EH (cell line): ENCODE data around the gene GET4.
A peak's percentile ranks its signal among the peaks of the same experiment; 100 is the strongest.

Experiments
- DNase-seq: peaks from one replicate; pipeline ENCODE4 v3.0.0-alpha.2; 2015; ENCODE audit warnings: low read depth

Gene GET4, protein sequence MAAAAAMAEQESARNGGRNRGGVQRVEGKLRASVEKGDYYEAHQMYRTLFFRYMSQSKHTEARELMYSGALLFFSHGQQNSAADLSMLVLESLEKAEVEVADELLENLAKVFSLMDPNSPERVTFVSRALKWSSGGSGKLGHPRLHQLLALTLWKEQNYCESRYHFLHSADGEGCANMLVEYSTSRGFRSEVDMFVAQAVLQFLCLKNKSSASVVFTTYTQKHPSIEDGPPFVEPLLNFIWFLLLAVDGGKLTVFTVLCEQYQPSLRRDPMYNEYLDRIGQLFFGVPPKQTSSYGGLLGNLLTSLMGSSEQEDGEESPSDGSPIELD

GRCh38 chr7:876077-876971 is at the start of gene GET4:
TSS of gene GET4 (plus strand) at chr7:876554. CDS start at chr7:876646, 92 bp downstream.
- peak; percentile 93 for DNase-seq

DNA sequence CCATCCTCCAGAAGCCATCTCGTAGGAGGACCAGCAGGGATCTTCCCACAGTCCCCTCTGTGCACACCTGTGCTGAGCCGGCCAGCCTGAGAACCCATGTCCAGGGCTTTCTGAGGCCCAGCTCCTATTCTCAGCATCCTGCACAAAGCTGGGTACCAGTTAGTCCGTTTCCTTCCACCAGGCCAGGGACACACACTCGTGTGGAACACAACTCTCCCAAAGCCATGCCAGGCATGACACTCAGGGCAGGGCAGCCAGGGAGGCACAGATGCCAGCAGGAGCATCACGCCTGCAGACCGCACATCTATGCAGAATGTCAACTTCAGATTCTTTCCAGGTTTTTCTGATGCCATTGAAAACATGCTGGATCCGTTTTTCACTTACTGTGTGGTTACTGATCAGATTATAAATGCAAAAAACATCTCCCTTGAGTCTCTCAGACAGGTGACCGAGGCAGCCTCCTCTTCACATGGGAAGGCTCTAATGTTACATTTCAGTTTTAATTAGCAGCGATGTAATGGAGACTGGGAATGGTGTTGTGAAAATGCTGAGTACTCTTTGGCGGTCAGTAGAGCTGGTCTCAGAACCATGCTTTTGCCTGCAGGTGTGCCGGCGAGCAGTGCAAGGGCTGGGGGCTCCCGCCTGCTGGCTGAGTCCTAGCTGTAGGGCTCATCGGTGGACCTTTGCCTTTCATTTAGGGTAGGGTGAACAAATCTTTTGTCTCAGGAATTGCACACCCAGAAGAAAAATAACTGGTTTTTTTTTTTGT is 47.4 kb upstream of the GET4 start:
- no peak for DNase-seq

GRCh38 chr7:830069-830468 is 46.3 kb upstream of the GET4 start:
- DNase-seq, result no peak

GRCh38 chr7:831596-832166 is 44.7 kb upstream of the GET4 start:
- DNase-seq, result peak; percentile 91

GRCh38 chr7:832167-832967 is 44.0 kb upstream of the GET4 start, which contains the start of gene SUN1:
TSS of gene SUN1 (plus strand) at chr7:832476. CDS start at chr7:832525, 49 bp downstream.
- DNase-seq, result peak; percentile 77

- no peak for DNase-seq
These were observed 43.4 kb upstream of the GET4 start for GRCh38 chr7:832968-833424.

- no peak for DNase-seq
These were observed 42.6 kb upstream of the GET4 start for GRCh38 chr7:833601-834258.

DNA sequence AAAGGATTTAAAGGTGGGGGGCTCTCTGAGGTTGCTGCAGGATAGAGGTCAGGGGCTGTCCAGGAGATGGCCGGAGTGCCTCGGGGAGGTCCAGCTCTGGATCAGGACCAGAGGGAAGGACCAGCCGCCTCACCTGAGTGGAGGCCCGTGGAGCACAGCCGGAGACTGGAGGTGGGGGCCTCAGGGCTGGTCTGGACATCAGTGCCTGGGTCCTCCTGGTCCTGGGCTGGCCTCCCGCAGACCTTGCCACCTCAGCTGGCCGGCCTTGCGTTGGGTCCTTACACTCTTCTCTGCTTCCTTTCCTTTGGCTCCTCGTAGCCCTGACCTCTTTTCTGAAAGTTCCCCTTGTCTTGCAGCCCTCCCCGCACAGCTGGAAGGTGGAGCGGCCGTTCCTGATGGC is 42.1 kb upstream of the GET4 start:
- no peak for DNase-seq

GRCh38 chr7:835021-835420 is 41.3 kb upstream of the GET4 start:
- no peak for DNase-seq

- DNase-seq, result no peak
These were observed 40.6 kb upstream of the GET4 start for GRCh38 chr7:835485-836401.

GRCh38 chr7:836429-836828 is 39.9 kb upstream of the GET4 start:
- DNase-seq, result peak; percentile 65

DNA sequence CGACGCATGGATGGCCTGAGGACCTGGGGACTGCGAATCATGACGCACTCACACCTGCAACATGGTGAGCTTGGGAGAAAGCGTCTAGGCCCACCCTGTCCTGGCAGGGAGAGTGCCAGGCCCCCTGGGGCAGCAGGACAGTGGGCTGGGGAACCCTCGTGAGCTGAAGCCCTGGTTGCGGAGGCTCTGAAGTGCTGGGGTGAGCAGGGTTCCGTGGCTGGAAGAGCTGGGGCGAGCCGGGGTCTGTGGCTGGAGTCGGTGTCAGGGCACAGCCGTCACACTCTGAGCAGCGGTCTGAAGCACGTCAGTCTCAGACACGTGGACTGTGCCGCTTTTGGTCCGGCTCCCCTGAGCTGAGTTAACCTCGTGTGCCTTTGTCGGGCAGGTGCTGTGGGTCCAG is 39.4 kb upstream of the GET4 start:
- no peak for DNase-seq

DNA sequence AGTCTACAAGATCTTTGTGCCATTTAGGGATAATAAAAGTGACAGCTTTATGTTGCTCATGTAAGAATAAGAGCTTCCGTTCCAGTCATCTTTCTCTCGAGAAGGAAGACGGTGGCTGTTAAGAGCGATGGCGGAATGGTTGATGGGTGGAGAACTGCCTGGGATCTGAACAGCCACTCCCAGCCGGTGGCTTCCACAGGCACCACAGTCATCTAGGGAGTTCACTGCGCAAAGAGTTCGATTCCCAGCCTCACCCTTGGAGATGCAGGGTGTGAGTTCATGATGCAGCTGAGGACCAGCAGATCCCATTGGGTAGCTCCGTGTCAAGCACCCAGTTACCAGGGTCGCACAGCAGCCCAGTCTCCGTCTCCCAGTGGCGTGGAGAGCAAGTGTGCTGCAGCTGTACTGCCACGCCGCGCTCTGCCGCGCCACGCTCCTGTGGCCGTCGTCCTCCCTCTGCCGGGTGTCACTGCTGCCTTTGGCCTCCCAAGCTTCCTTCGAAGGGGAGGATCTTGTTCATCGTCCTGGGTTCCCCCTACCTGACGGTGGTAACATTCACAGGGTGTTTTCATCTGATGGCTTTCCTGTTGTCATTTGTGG is 36.3 kb upstream of the GET4 start:
- DNase-seq, result no peak

DNA sequence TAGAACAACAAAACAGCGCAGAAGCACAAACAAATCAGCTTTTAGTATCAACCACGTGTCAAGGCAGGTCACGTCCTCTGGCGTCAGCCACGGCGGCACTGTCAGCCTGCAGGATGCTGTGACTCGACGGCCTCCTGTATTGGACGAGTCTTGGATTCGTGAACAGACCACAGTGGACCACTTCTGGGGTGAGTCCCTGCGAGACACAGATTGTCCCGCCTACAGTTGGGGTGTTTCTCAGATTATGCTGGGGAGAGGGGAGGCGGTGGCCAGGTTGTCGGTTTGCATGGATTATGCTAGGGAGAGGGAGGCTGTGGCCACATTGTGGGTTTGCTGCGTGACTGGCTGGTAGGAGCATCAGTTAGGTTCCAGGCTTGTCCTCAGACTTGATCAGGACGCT is 34.4 kb upstream of the GET4 start:
- no peak for DNase-seq

GRCh38 chr7:842431-843031 is 33.8 kb upstream of the GET4 start:
- DNase-seq, result no peak

DNA sequence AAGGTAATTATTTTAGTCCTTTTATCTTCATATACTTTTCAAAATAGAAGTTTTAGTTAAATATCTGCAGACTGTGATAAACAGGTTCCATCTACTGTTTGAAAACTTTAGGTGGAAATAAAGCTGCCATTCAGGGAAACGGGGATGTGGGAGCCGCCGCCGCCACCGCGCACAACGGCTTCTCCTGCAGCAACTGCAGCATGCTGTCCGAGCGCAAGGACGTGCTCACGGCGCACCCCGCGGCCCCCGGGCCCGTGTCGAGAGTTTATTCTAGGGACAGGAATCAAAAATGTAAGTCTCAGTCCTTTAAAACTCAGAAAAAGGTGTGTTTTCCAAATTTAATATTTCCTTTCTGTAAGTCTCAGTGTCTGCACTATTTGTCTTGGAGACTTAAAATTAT is 33.1 kb upstream of the GET4 start:
- DNase-seq, result no peak

GRCh38 chr7:844043-844442 is 32.3 kb upstream of the GET4 start:
- no peak for DNase-seq

DNA sequence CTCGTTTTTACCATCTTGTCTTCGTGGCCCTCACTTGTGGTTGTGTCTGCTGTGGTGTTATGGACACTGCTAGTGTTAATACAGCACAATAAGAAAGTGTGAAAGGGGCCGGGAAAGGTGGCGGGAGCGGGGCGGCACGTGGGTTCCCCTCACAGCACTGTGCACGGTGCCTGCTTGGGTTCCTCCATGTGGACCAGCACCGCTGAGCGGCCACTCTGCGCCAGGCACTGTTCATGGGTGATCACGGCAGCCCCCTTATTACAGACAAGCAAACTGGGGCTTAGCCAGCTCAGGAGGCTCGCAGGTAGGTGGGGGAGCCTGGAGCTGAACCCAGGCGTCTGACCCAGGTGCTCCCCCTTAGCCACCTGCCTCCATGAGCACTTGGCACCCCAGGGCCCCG is 31.8 kb upstream of the GET4 start:
- DNase-seq, result no peak

DNA sequence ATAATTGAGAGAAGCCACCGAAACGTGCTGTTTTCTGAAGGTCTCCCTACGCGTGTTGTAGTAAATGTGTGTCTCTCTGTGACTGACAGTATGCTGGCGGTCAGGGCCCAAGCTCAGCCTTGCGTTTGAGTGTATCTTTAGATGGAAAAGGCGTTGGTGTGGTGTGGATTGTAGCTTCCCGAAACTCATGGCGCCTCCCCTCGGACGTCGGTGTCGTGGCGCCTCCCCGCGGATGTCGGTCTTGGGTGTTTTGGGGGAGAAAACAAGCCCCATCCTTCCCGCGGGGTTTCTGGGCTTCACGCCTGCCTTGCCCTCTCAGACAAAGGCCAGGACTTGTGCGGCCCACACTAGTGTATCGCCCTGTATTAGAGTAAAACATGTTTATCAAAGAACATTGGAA is 31.3 kb upstream of the GET4 start:
- DNase-seq, result no peak
